Astrocyte (in vitro differentiated cells and primary cell): ENCODE results near the gene RAD51B. TPM values are rescaled to one million over a fixed set of nuclear protein-coding genes. Genes with fewer than 3 reads are reported as not detected.

ENCODE experiments used
- DNase-seq: peaks from one replicate; pipeline ENCODE4 v3.0.0-alpha.2; 2010; ENCODE audit warnings: low read depth
- FAIRE-seq: peaks from 2 replicates; lab custom pipeline; 2011; peaks lifted over from hg19 to GRCh38; lab: Jason Lieb, UNC
- H2AFZ ChIP-seq: 2 replicates; pipeline ENCODE4 v1.6.0; 2012; ENCODE audit warnings: low read depth, low read length, inconsistent platforms
- H3K27ac ChIP-seq: 2 replicates; pipeline ENCODE4 v1.5.1; 2011; ENCODE audit warnings: low read depth, low read length, inconsistent platforms
- H3K27me3 ChIP-seq: 2 replicates; pipeline ENCODE4 v1.6.0; 2011; ENCODE audit warnings: low read length, inconsistent platforms; ENCODE audit not compliant: insufficient read depth
- H3K36me3 ChIP-seq: 2 replicates; pipeline ENCODE4 v1.5.1; 2011; ENCODE audit warnings: low read length, inconsistent platforms; ENCODE audit not compliant: insufficient read depth
- H3K4me1 ChIP-seq: 2 replicates; pipeline ENCODE4 v1.5.1; 2011; ENCODE audit warnings: low read length, inconsistent platforms; ENCODE audit not compliant: insufficient read depth
- H3K4me2 ChIP-seq: 2 replicates; pipeline ENCODE4 v1.6.0; 2012; ENCODE audit warnings: low read length, inconsistent platforms
- H3K4me3 ChIP-seq: 2 replicates; pipeline ENCODE4 v1.5.1; 2011; ENCODE audit warnings: low read depth, mild to moderate bottlenecking, low read length, inconsistent platforms; ENCODE audit not compliant: insufficient read depth
- H3K79me2 ChIP-seq: 2 replicates; pipeline ENCODE4 v1.6.0; 2012; ENCODE audit warnings: mild to moderate bottlenecking, low read length, inconsistent platforms; ENCODE audit not compliant: insufficient read depth
- H3K9ac ChIP-seq: 2 replicates; pipeline ENCODE4 v1.6.0; 2012; ENCODE audit warnings: mild to moderate bottlenecking, low read length, inconsistent platforms
- H3K9me3 ChIP-seq: 2 replicates; pipeline ENCODE4 v1.5.1; 2012; ENCODE audit warnings: low read depth, mild to moderate bottlenecking, low read length, inconsistent platforms; ENCODE audit not compliant: insufficient read depth
- H4K20me1 ChIP-seq: 2 replicates; pipeline ENCODE4 v1.6.0; 2012; ENCODE audit warnings: low read length, inconsistent platforms; ENCODE audit not compliant: insufficient read depth
- H3K27ac Mint-ChIP-seq: one replicate; pipeline ENCODE4 v1.8.0; 2021; ENCODE audit warnings: mild to moderate bottlenecking, mixed read lengths; ENCODE audit not compliant: unreplicated experiment
- H3K27me3 Mint-ChIP-seq: one replicate; pipeline ENCODE4 v1.8.0; 2021; ENCODE audit warnings: low read depth, mixed read lengths; ENCODE audit not compliant: unreplicated experiment
- H3K36me3 Mint-ChIP-seq: one replicate; pipeline ENCODE4 v1.8.0; 2021; ENCODE audit warnings: low read depth, mixed read lengths; ENCODE audit not compliant: unreplicated experiment
- H3K4me1 Mint-ChIP-seq: one replicate; pipeline ENCODE4 v1.8.0; 2021; ENCODE audit warnings: low read depth, mixed read lengths; ENCODE audit not compliant: unreplicated experiment
- H3K4me3 Mint-ChIP-seq: one replicate; pipeline ENCODE4 v1.8.0; 2021; ENCODE audit warnings: mild to moderate bottlenecking, moderate library complexity, mixed read lengths; ENCODE audit not compliant: unreplicated experiment
- H3K9me3 Mint-ChIP-seq: one replicate; pipeline ENCODE4 v1.8.0; 2021; ENCODE audit warnings: mild to moderate bottlenecking, mixed read lengths; ENCODE audit not compliant: unreplicated experiment
- EZH2 ChIP-seq: IDR thresholded peaks from 2 replicates; pipeline ENCODE4 v1.6.1; 2012; ENCODE audit warnings: mild to moderate bottlenecking, low read length, inconsistent platforms; ENCODE audit not compliant: insufficient read depth
- total RNA-seq: library from RNA; stranded (reverse); gene quantifications from 2 replicates; pipeline ENCODE4 v1.2.1, GENCODE V29; 2021
- TF ChIP-seq, protein P1 (sequence below): IDR thresholded peaks from 2 replicates; pipeline ENCODE4 v1.5.1; 2011; ENCODE audit warnings: low read depth, mild to moderate bottlenecking, inconsistent platforms, low read length, moderate library complexity; ENCODE audit not compliant: insufficient read depth

Gene RAD51B
- total RNA-seq, 1 donor from 2014 or later = 10.8 TPM

DNA sequence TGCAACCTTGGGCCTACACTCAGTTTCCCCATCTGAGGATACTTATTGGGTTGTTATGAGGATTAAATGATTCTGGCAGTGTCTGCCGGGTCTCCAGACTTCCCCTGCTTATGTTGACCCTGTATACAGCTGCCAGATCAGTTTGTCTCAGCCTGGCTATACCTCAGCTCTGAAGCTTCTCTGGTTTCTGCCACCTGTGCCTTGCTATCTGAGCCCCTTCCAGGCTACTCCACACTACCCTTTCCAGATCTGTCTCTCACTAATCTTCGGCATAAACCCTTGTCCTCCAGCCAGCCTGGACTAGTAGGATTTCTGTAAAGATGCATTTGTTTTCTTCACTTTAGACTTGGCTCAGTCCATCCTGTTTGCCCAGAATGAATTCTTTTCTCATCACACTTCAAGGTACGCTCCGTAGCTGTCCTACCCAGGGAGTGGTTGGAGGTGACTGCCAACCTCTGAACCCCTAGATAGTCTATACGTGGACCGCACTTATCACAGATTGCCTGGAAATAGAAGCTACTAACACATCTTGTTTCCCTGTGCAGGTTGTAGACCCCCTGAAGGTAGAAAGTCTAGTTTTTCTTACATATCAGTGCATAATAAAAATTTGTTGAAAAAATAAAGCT is 422.4 kb downstream of the RAD51B start:
- H2AFZ ChIP-seq = no peak overlapping the region
- Mint-ChIP-seq H3K36me3 (no peaks in the 10 kb centered on the region), H3K4me3 (no peak overlapping the region), H3K4me1 (peaks cover 27% of the 10 kb centered on the region), H3K27ac (no peak overlapping the region), H3K27me3 (no peaks in the 10 kb centered on the region), H3K9me3 (peaks cover 1% of the 10 kb centered on the region)
- peaks cover 10% of the 10 kb centered on the region for H3K4me1 ChIP-seq
- DNase-seq = no peak
- no peak for FAIRE-seq
- no peak overlapping the region for H3K27ac ChIP-seq
- no peaks in the 10 kb centered on the region for H3K27me3 ChIP-seq
- no peak overlapping the region for H3K4me3 ChIP-seq
- no peaks in the 10 kb centered on the region for H3K36me3 ChIP-seq
- H4K20me1 ChIP-seq = no peaks in the 10 kb centered on the region
- no peaks in the 10 kb centered on the region for H3K9me3 ChIP-seq
- H3K9ac ChIP-seq = no peak overlapping the region
- H3K4me2 ChIP-seq = no peak overlapping the region
- TF ChIP-seq EZH2 = no peak
- TF ChIP-seq, protein P1, sequence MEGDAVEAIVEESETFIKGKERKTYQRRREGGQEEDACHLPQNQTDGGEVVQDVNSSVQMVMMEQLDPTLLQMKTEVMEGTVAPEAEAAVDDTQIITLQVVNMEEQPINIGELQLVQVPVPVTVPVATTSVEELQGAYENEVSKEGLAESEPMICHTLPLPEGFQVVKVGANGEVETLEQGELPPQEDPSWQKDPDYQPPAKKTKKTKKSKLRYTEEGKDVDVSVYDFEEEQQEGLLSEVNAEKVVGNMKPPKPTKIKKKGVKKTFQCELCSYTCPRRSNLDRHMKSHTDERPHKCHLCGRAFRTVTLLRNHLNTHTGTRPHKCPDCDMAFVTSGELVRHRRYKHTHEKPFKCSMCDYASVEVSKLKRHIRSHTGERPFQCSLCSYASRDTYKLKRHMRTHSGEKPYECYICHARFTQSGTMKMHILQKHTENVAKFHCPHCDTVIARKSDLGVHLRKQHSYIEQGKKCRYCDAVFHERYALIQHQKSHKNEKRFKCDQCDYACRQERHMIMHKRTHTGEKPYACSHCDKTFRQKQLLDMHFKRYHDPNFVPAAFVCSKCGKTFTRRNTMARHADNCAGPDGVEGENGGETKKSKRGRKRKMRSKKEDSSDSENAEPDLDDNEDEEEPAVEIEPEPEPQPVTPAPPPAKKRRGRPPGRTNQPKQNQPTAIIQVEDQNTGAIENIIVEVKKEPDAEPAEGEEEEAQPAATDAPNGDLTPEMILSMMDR = no peak
- no peaks in the 10 kb centered on the region for H3K79me2 ChIP-seq

- Mint-ChIP-seq H3K27me3 (no peaks in the 10 kb centered on the region), H3K27ac (no peak overlapping the region), H3K4me3 (no peak overlapping the region), H3K9me3 (peaks cover 1% of the 10 kb centered on the region), H3K36me3 (no peaks in the 10 kb centered on the region), H3K4me1 (peaks cover 43% of the 10 kb centered on the region)
- no peak overlapping the region for H3K4me3 ChIP-seq
- no peak overlapping the region for H3K27ac ChIP-seq
- H4K20me1 ChIP-seq = no peaks in the 10 kb centered on the region
- FAIRE-seq = no peak
- H3K4me2 ChIP-seq = no peak overlapping the region
- no peak overlapping the region for H2AFZ ChIP-seq
- no peaks in the 10 kb centered on the region for H3K79me2 ChIP-seq
- no peaks in the 10 kb centered on the region for H3K36me3 ChIP-seq
- no peak for DNase-seq
- H3K4me1 ChIP-seq = peaks cover 15% of the 10 kb centered on the region
- TF ChIP-seq EZH2 = no peak
- TF ChIP-seq, protein P1 = no peak
- H3K27me3 ChIP-seq = no peaks in the 10 kb centered on the region
- no peak overlapping the region for H3K9ac ChIP-seq
- H3K9me3 ChIP-seq = no peaks in the 10 kb centered on the region
Measured at GRCh38 chr14:68243450-68244010, 424.0 kb downstream of the RAD51B start.

DNA sequence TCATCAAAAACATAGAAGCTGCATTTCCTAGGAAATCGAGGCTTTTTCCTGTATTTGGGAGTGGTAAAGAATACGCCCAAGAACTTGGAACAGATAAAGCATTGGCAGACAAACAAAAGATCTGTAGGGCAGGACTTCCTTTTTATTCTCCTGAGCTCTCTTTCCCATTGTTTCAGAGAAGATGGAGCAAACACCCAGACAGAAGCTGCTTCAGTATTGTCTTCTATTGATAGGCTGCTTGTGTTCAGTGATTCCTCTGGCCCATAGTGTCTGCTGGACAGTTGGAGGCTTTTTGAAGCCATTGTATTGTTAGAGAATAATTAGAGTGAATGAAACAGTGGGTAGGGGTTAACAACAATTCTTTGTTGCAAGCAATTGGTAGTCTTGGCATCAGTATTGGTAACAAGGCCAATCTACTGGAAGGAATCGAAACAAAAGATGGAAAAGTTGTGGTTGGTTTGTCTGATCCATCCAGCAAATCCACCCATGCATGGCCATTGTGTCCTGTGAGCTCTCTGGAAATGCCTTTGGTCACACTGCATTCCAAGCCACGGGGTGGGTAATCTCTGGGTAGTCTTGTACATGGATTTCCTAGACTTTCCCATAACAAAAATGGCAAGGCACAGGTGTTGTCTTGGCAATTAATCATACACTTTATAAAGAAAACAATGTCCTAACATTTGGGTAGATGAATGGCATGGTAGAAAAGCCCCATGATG is 424.8 kb downstream of the RAD51B start:
- H3K4me1 Mint-ChIP-seq = peaks cover 51% of the 10 kb centered on the region
- H3K27ac Mint-ChIP-seq = peak overlapping the region; percentile 15
- no peak overlapping the region for H3K4me3 Mint-ChIP-seq
- DNase-seq (no peak), FAIRE-seq (no peak)
- H4K20me1 ChIP-seq = no peaks in the 10 kb centered on the region
- H3K27me3 ChIP-seq = no peaks in the 10 kb centered on the region
- H3K36me3 Mint-ChIP-seq = no peaks in the 10 kb centered on the region
- H3K79me2 ChIP-seq = no peaks in the 10 kb centered on the region
- no peaks in the 10 kb centered on the region for H3K27me3 Mint-ChIP-seq
- no peak overlapping the region for H2AFZ ChIP-seq
- no peaks in the 10 kb centered on the region for H3K36me3 ChIP-seq
- H3K4me2 ChIP-seq = no peak overlapping the region
- no peaks in the 10 kb centered on the region for H3K9me3 Mint-ChIP-seq
- peaks cover 24% of the 10 kb centered on the region for H3K4me1 ChIP-seq
- no peak overlapping the region for H3K4me3 ChIP-seq
- TF ChIP-seq EZH2 = no peak
- TF ChIP-seq, protein P1 = no peak
- H3K9ac ChIP-seq = no peak overlapping the region
- no peaks in the 10 kb centered on the region for H3K9me3 ChIP-seq
- H3K27ac ChIP-seq = no peak overlapping the region
